Measurements from ENCODE around the gene CEP170.

CEP170 gene

GRCh38 chr1:243293941-243294722, 39.1 kb upstream of the CEP170 start:
- no peak for DNase-seq (ENCODE audit: low spot score)
- peak; percentile 62 for ATAC-seq (ENCODE audit: low read depth)
- TF ChIP-seq CTCF (IDR thresholded peaks at IDR 0.05; ENCODE audit: poor library complexity, severe bottlenecking), result no peak
- H3K36me3 ChIP-seq (ENCODE audit: low read depth), result peaks cover 30% of the 10 kb centered on the region
- H3K4me3 ChIP-seq (ENCODE audit: severe bottlenecking), result no peak overlapping the region
- H3K27ac ChIP-seq (ENCODE audit: poor library complexity, severe bottlenecking), result peak overlapping the region; percentile 89
- H3K9me3 ChIP-seq (ENCODE audit: severe bottlenecking), result peaks cover 3% of the 10 kb centered on the region
- H3K4me1 ChIP-seq (ENCODE audit: insufficient read depth, poor library complexity, severe bottlenecking), result peaks cover 18% of the 10 kb centered on the region
- H3K27me3 ChIP-seq (ENCODE audit: insufficient read depth, poor library complexity, severe bottlenecking), result no peaks in the 10 kb centered on the region

GRCh38 chr1:243292117-243292516, 37.0 kb upstream of the CEP170 start:
- Histone ChIP-seq H3K36me3 (ENCODE audit: low read depth) (peaks cover 30% of the 10 kb centered on the region), H3K27me3 (ENCODE audit: insufficient read depth, poor library complexity, severe bottlenecking) (no peaks in the 10 kb centered on the region), H3K4me1 (ENCODE audit: insufficient read depth, poor library complexity, severe bottlenecking) (peaks cover 32% of the 10 kb centered on the region), H3K27ac (ENCODE audit: poor library complexity, severe bottlenecking) (no peak overlapping the region), H3K4me3 (ENCODE audit: severe bottlenecking) (no peak overlapping the region), H3K9me3 (ENCODE audit: severe bottlenecking) (peaks cover 3% of the 10 kb centered on the region)
- DNase-seq (ENCODE audit: low spot score), result no peak
- TF ChIP-seq CTCF (IDR thresholded peaks at IDR 0.05; ENCODE audit: poor library complexity, severe bottlenecking), result no peak
- ATAC-seq (ENCODE audit: low read depth), result no peak

GRCh38 chr1:243291292-243291691, 36.2 kb upstream of the CEP170 start:
- Histone ChIP-seq H3K27ac (ENCODE audit: poor library complexity, severe bottlenecking) (no peak overlapping the region), H3K4me1 (ENCODE audit: insufficient read depth, poor library complexity, severe bottlenecking) (peaks cover 40% of the 10 kb centered on the region)
- no peak for DNase-seq (ENCODE audit: low spot score)

GRCh38 chr1:243288062-243288461, 33.0 kb upstream of the CEP170 start:
- DNase-seq (ENCODE audit: low spot score) (no peak), ATAC-seq (ENCODE audit: low read depth) (no peak)
- Histone ChIP-seq H3K27ac (ENCODE audit: poor library complexity, severe bottlenecking) (peak overlapping the region; percentile 93), H3K9me3 (ENCODE audit: severe bottlenecking) (peaks cover 3% of the 10 kb centered on the region), H3K4me3 (ENCODE audit: severe bottlenecking) (no peak overlapping the region), H3K36me3 (ENCODE audit: low read depth) (peaks cover 30% of the 10 kb centered on the region), H3K4me1 (ENCODE audit: insufficient read depth, poor library complexity, severe bottlenecking) (peaks cover 22% of the 10 kb centered on the region), H3K27me3 (ENCODE audit: insufficient read depth, poor library complexity, severe bottlenecking) (no peaks in the 10 kb centered on the region)
- TF ChIP-seq CTCF (IDR thresholded peaks at IDR 0.05; ENCODE audit: poor library complexity, severe bottlenecking), result no peak

More at GRCh38 chr1:243291292-243291691, 36.2 kb upstream of the CEP170 start:
- H3K4me3 ChIP-seq (ENCODE audit: severe bottlenecking), result no peak overlapping the region
- peaks cover 29% of the 10 kb centered on the region for H3K36me3 ChIP-seq (ENCODE audit: low read depth)
- TF ChIP-seq CTCF (IDR thresholded peaks at IDR 0.05; ENCODE audit: poor library complexity, severe bottlenecking), result no peak
- peaks cover 3% of the 10 kb centered on the region for H3K9me3 ChIP-seq (ENCODE audit: severe bottlenecking)
- ATAC-seq (ENCODE audit: low read depth), result no peak
- H3K27me3 ChIP-seq (ENCODE audit: insufficient read depth, poor library complexity, severe bottlenecking), result no peaks in the 10 kb centered on the region

GRCh38 chr1:243287652-243288051, 32.6 kb upstream of the CEP170 start:
- ATAC-seq (ENCODE audit: low read depth), result peak; percentile 89
- no peak overlapping the region for H3K4me3 ChIP-seq (ENCODE audit: severe bottlenecking)
- H3K4me1 ChIP-seq (ENCODE audit: insufficient read depth, poor library complexity, severe bottlenecking), result peaks cover 22% of the 10 kb centered on the region
- H3K9me3 ChIP-seq (ENCODE audit: severe bottlenecking), result peaks cover 1% of the 10 kb centered on the region
- no peak for TF ChIP-seq CTCF (IDR thresholded peaks at IDR 0.05; ENCODE audit: poor library complexity, severe bottlenecking)
- no peak for DNase-seq (ENCODE audit: low spot score)
- H3K36me3 ChIP-seq (ENCODE audit: low read depth), result peaks cover 30% of the 10 kb centered on the region
- peak overlapping the region; percentile 93 for H3K27ac ChIP-seq (ENCODE audit: poor library complexity, severe bottlenecking)
- H3K27me3 ChIP-seq (ENCODE audit: insufficient read depth, poor library complexity, severe bottlenecking), result no peaks in the 10 kb centered on the region
